Osteoblast (primary cell): ENCODE data around the gene CEL. TPM values are rescaled to one million over a fixed set of nuclear protein-coding genes. Genes with fewer than 3 reads are reported as not detected.

Experiments
- DNase-seq: peaks from one replicate; pipeline ENCODE4 v3.0.0; 2011; ENCODE audit warnings: low spot score, mixed read lengths; ENCODE audit not compliant: insufficient read length; ENCODE audit errors: missing footprints
- H2AFZ ChIP-seq: 2 replicates; pipeline ENCODE4 v1.6.0; 2011; ENCODE audit warnings: mild to moderate bottlenecking, low read length
- H3K27ac ChIP-seq: 2 replicates; pipeline ENCODE4 v1.5.1; 2011; ENCODE audit warnings: mild to moderate bottlenecking, low read depth, low read length, moderate library complexity
- H3K27me3 ChIP-seq: 2 replicates; pipeline ENCODE4 v1.6.0; 2012; ENCODE audit warnings: mild to moderate bottlenecking, control low read depth, inconsistent platforms, low read length, moderate library complexity; ENCODE audit not compliant: insufficient read depth
- H3K36me3 ChIP-seq: 2 replicates; pipeline ENCODE4 v1.5.1; 2011; ENCODE audit warnings: mild to moderate bottlenecking, low read length, control low read depth, moderate library complexity; ENCODE audit not compliant: insufficient read depth
- H3K4me1 ChIP-seq: 2 replicates; pipeline ENCODE4 v1.5.1; 2011; ENCODE audit warnings: mild to moderate bottlenecking, low read length, control low read depth, moderate library complexity; ENCODE audit not compliant: insufficient read depth
- H3K4me2 ChIP-seq: 2 replicates; pipeline ENCODE4 v1.6.0; 2011; ENCODE audit warnings: mild to moderate bottlenecking, low read length; ENCODE audit not compliant: insufficient read depth
- H3K4me3 ChIP-seq: fragments of 200-600 bp; sonication (generic); 3 replicates; pipeline ENCODE4 v1.5.1; 2012; ENCODE audit warnings: mild to moderate bottlenecking, low read length, inconsistent platforms; ENCODE audit not compliant: insufficient read depth
- H3K79me2 ChIP-seq: 2 replicates; pipeline ENCODE4 v1.6.0; 2012; ENCODE audit warnings: mild to moderate bottlenecking, low read length, control low read depth, inconsistent platforms; ENCODE audit not compliant: insufficient read depth
- H3K9me3 ChIP-seq: 2 replicates; pipeline ENCODE4 v1.5.1; 2011; ENCODE audit warnings: low read depth, low read length, control low read depth
- H4K20me1 ChIP-seq: 2 replicates; pipeline ENCODE4 v1.6.0; 2012; ENCODE audit warnings: mild to moderate bottlenecking, low read length, control low read depth; ENCODE audit not compliant: insufficient read depth
- total RNA-seq: library from RNA; depleted of rRNA; stranded (reverse); fragments of >200 nt; gene quantifications from 2 replicates; pipeline ENCODE4 v1.2.3, GENCODE V29; 2012
- TF ChIP-seq, protein P1 (sequence below): IDR thresholded peaks from 2 replicates; pipeline ENCODE4 v1.5.1; 2011; ENCODE audit warnings: mild to moderate bottlenecking, low read depth, low read length, moderate library complexity; ENCODE audit errors: extremely low read depth

Gene CEL
- total RNA-seq, 1 donor, result not detected

- Histone ChIP-seq H3K36me3 (no peaks in the 10 kb centered on the region), H4K20me1 (peaks cover 71% of the 10 kb centered on the region), H3K27ac (no peak overlapping the region), H3K79me2 (peaks cover 6% of the 10 kb centered on the region), H3K9me3 (no peaks in the 10 kb centered on the region), H3K4me3 (no peak overlapping the region), H3K4me1 (peaks cover 44% of the 10 kb centered on the region), H2AFZ (no peak overlapping the region), H3K4me2 (no peak overlapping the region), H3K27me3 (no peaks in the 10 kb centered on the region)
- no peak for DNase-seq
- TF ChIP-seq, protein P1, sequence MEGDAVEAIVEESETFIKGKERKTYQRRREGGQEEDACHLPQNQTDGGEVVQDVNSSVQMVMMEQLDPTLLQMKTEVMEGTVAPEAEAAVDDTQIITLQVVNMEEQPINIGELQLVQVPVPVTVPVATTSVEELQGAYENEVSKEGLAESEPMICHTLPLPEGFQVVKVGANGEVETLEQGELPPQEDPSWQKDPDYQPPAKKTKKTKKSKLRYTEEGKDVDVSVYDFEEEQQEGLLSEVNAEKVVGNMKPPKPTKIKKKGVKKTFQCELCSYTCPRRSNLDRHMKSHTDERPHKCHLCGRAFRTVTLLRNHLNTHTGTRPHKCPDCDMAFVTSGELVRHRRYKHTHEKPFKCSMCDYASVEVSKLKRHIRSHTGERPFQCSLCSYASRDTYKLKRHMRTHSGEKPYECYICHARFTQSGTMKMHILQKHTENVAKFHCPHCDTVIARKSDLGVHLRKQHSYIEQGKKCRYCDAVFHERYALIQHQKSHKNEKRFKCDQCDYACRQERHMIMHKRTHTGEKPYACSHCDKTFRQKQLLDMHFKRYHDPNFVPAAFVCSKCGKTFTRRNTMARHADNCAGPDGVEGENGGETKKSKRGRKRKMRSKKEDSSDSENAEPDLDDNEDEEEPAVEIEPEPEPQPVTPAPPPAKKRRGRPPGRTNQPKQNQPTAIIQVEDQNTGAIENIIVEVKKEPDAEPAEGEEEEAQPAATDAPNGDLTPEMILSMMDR, result no peak
Observed at GRCh38 chr9:133118179-133118520, 56.4 kb downstream of the CEL start.

GRCh38 chr9:133118568-133118967 is 56.8 kb downstream of the CEL start:
- no peak overlapping the region for H2AFZ ChIP-seq
- no peaks in the 10 kb centered on the region for H3K9me3 ChIP-seq
- no peaks in the 10 kb centered on the region for H3K36me3 ChIP-seq
- no peak overlapping the region for H3K4me3 ChIP-seq
- H3K27me3 ChIP-seq, result no peaks in the 10 kb centered on the region
- no peak overlapping the region for H3K4me2 ChIP-seq
- peaks cover 6% of the 10 kb centered on the region for H3K79me2 ChIP-seq
- peaks cover 44% of the 10 kb centered on the region for H3K4me1 ChIP-seq
- TF ChIP-seq, protein P1, result no peak
- no peak overlapping the region for H3K27ac ChIP-seq
- H4K20me1 ChIP-seq, result peaks cover 67% of the 10 kb centered on the region
- DNase-seq, result no peak

GRCh38 chr9:133119103-133119845 is 57.5 kb downstream of the CEL start:
- no peak overlapping the region for H2AFZ ChIP-seq
- peak overlapping the region; percentile 43 for H3K4me3 ChIP-seq

DNA sequence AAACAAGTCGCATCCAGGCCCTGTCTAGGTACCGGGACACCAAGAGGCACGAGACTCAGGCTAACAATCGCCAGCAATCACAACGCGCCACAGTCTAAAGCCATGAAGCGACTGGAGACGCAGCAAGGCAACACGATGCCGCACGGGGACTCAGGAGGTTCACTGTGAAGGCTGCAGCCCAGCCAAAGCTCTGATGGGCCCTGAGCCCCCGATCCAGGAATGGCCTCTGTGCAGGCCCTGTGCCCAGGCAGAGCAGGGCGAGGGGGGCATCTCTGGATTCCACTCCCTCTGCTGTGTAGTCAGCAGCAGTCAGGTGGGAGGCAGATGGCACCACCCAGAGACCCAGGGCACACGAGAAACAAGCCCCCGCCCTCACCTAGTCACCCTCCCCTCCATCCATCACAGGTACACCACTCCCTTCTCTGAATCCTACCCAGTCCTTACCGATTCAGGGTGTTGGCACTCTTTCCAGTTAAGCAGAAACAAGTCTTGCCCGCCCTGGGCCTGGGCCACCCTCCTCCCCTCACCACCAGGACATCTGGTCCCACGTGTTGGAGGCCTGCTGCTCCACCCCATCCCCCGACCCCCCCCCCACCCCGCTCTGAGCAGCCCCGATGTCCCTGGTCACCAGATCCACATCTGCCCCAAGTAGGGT is 58.2 kb downstream of the CEL start:
- TF ChIP-seq, protein P1, result no peak
- H3K79me2 ChIP-seq, result peaks cover 6% of the 10 kb centered on the region

More at GRCh38 chr9:133119103-133119845, 57.5 kb downstream of the CEL start:
- Histone ChIP-seq H3K27me3 (peaks cover 4% of the 10 kb centered on the region), H4K20me1 (peaks cover 64% of the 10 kb centered on the region), H3K27ac (no peak overlapping the region), H3K4me2 (peak overlapping the region; percentile 87), H3K9me3 (no peaks in the 10 kb centered on the region), H3K79me2 (peaks cover 6% of the 10 kb centered on the region), H3K36me3 (no peaks in the 10 kb centered on the region), H3K4me1 (peaks cover 37% of the 10 kb centered on the region)
- TF ChIP-seq, protein P1, result no peak
- no peak for DNase-seq

More for the DNA sequence above, 58.2 kb downstream of the CEL start:
- Histone ChIP-seq H3K27ac (no peak overlapping the region), H3K27me3 (peaks cover 7% of the 10 kb centered on the region), H2AFZ (no peak overlapping the region), H3K36me3 (no peaks in the 10 kb centered on the region), H3K9me3 (no peaks in the 10 kb centered on the region), H3K4me1 (peaks cover 32% of the 10 kb centered on the region), H4K20me1 (peaks cover 65% of the 10 kb centered on the region), H3K4me2 (peak overlapping the region; percentile 87), H3K4me3 (peak overlapping the region; percentile 75)
- no peak for DNase-seq
